ENCODE measurements around the gene MAGED2. TPM values are rescaled to one million over a fixed set of nuclear protein-coding genes. Genes with fewer than 3 reads are reported as not detected.

MAGED2 gene
- total RNA-seq, 1 experiment from 2014 or later: 136 TPM

GRCh38 chrX:54808605-54809483, 1.3 kb downstream of the MAGED2 start:
- Mint-ChIP-seq H3K4me3 (peak overlapping the region; percentile 98), H3K27ac (peak overlapping the region; percentile 99), H3K9me3 (no peaks in the 10 kb centered on the region), H3K27me3 (ENCODE audit: low read depth) (peaks cover 6% of the 10 kb centered on the region), H3K4me1 (peaks cover 25% of the 10 kb centered on the region), H3K36me3 (peaks cover 31% of the 10 kb centered on the region)
- peak; percentile 95 for DNase-seq (ENCODE audit: low spot score)
- peak; percentile 96 for ATAC-seq
- ChIA-PET CTCF (interaction anchor here (1.0 to 2.4 kb wide), 3 partner anchors 22 to 169 kb away, joined by 3 to 10 read pairs (median 4); no protein-coding TSS in a partner anchor), POLR2A (interaction anchor here (0.7 to 1.5 kb wide), 3 partner anchors 169 to 324 kb away, joined by 3 to 12 read pairs (median 4); partner anchors contain the start of gene APEX2)
- no peak for TF ChIP-seq AFF4 (CRISPR knock-in tag; IDR thresholded peaks at IDR 0.05; ENCODE audit: borderline replicate concordance)
- TF ChIP-seq, protein P1, sequence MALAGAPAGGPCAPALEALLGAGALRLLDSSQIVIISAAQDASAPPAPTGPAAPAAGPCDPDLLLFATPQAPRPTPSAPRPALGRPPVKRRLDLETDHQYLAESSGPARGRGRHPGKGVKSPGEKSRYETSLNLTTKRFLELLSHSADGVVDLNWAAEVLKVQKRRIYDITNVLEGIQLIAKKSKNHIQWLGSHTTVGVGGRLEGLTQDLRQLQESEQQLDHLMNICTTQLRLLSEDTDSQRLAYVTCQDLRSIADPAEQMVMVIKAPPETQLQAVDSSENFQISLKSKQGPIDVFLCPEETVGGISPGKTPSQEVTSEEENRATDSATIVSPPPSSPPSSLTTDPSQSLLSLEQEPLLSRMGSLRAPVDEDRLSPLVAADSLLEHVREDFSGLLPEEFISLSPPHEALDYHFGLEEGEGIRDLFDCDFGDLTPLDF (CRISPR knock-in tag; IDR thresholded peaks at IDR 0.05): no peak
- TF ChIP-seq RORB (CRISPR knock-in tag; IDR thresholded peaks at IDR 0.05): 0 out of 2 replicates have a peak, but pooled peaks have one; percentile 56
- TF ChIP-seq ZMAT4 (CRISPR knock-in tag; IDR thresholded peaks at IDR 0.05): no peak
- TF ChIP-seq SP1 (CRISPR knock-in tag; conservative IDR thresholded peaks at IDR 0.05): 0 out of 2 replicates have a peak, but pooled peaks have one; percentile 30

- ATAC-seq (no peak), DNase-seq (ENCODE audit: low spot score) (no peak)
- Mint-ChIP-seq H3K4me1 (peaks cover 12% of the 10 kb centered on the region), H3K27me3 (ENCODE audit: low read depth) (peaks cover 6% of the 10 kb centered on the region), H3K9me3 (no peaks in the 10 kb centered on the region), H3K27ac (no peak overlapping the region), H3K36me3 (peaks cover 44% of the 10 kb centered on the region), H3K4me3 (peak overlapping the region; percentile 98; the same call in 1 of the 2 replicates)
- ChIA-PET CTCF (no interaction called here), POLR2A (no interaction called here)
- no peak for TF ChIP-seq JUN (CRISPR knock-in tag; IDR thresholded peaks at IDR 0.05)
- no peak for TF ChIP-seq NR3C1 (CRISPR knock-in tag; conservative IDR thresholded peaks at IDR 0.05; ENCODE audit: low read depth)
- TF ChIP-seq USF2 (CRISPR knock-in tag; IDR thresholded peaks at IDR 0.05): no peak
- no peak for TF ChIP-seq FOXP4 (CRISPR knock-in tag; IDR thresholded peaks at IDR 0.05)
- TF ChIP-seq IRF2 (CRISPR knock-in tag; IDR thresholded peaks at IDR 0.05; ENCODE audit: borderline replicate concordance, low read depth): no peak
- no peak for TF ChIP-seq ETV6 (CRISPR knock-in tag; IDR thresholded peaks at IDR 0.05)
- TF ChIP-seq, protein P2, sequence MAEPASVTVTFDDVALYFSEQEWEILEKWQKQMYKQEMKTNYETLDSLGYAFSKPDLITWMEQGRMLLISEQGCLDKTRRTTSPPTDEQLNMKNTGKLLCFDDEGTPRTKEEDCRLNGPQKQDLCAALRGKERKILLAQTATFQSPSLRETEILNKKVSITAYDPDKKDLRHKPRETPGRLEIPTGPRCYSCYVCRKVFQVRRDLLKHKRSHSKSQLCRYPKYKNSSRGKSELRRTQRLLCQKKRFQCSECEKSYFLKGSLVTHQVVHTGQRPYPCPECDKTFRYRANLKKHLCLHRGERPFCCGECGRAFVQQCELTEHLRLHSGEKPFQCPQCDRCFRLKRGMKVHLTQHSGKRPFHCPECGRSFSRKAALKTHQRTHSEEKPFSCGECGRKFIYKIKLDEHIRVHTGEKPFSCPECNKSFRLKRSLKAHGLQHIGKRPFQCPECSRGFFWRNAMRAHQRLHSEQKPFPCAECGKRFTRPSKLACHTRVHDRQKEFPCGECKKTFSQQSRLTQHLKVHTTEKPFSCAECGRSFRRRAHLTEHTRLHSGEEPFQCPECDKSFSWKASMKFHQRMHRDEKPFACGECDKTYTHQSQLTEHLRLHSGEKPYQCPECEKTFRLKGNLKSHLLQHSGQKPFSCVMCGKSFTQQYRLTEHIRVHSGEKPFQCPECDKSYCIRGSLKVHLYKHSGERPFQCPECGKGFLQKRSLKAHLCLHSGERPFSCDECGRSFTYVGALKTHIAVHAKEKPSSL (CRISPR knock-in tag; conservative IDR thresholded peaks at IDR 0.05): no peak
- no peak for TF ChIP-seq ZNF317 (CRISPR knock-in tag; IDR thresholded peaks at IDR 0.05; ENCODE audit: borderline replicate concordance, low read depth)
- TF ChIP-seq, protein P3, sequence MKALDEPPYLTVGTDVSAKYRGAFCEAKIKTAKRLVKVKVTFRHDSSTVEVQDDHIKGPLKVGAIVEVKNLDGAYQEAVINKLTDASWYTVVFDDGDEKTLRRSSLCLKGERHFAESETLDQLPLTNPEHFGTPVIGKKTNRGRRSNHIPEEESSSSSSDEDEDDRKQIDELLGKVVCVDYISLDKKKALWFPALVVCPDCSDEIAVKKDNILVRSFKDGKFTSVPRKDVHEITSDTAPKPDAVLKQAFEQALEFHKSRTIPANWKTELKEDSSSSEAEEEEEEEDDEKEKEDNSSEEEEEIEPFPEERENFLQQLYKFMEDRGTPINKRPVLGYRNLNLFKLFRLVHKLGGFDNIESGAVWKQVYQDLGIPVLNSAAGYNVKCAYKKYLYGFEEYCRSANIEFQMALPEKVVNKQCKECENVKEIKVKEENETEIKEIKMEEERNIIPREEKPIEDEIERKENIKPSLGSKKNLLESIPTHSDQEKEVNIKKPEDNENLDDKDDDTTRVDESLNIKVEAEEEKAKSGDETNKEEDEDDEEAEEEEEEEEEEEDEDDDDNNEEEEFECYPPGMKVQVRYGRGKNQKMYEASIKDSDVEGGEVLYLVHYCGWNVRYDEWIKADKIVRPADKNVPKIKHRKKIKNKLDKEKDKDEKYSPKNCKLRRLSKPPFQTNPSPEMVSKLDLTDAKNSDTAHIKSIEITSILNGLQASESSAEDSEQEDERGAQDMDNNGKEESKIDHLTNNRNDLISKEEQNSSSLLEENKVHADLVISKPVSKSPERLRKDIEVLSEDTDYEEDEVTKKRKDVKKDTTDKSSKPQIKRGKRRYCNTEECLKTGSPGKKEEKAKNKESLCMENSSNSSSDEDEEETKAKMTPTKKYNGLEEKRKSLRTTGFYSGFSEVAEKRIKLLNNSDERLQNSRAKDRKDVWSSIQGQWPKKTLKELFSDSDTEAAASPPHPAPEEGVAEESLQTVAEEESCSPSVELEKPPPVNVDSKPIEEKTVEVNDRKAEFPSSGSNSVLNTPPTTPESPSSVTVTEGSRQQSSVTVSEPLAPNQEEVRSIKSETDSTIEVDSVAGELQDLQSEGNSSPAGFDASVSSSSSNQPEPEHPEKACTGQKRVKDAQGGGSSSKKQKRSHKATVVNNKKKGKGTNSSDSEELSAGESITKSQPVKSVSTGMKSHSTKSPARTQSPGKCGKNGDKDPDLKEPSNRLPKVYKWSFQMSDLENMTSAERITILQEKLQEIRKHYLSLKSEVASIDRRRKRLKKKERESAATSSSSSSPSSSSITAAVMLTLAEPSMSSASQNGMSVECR (CRISPR knock-in tag; IDR thresholded peaks at IDR 0.05; ENCODE audit: borderline replicate concordance): no peak
- TF ChIP-seq EMX1 (CRISPR knock-in tag; IDR thresholded peaks at IDR 0.05): no peak
- no peak for TF ChIP-seq TEAD1 (CRISPR knock-in tag; IDR thresholded peaks at IDR 0.05)
Measured at GRCh38 chrX:54810532-54810931, 3.0 kb downstream of the MAGED2 start.

All from WTC11 (cell line).